Measurements from ENCODE around the gene SLIT3. TPM values are rescaled to one million over a fixed set of nuclear protein-coding genes. Genes with fewer than 3 reads are reported as not detected.

Gene SLIT3
- total RNA-seq, 1 donor from 2014 or later = 3.1 TPM

DNA sequence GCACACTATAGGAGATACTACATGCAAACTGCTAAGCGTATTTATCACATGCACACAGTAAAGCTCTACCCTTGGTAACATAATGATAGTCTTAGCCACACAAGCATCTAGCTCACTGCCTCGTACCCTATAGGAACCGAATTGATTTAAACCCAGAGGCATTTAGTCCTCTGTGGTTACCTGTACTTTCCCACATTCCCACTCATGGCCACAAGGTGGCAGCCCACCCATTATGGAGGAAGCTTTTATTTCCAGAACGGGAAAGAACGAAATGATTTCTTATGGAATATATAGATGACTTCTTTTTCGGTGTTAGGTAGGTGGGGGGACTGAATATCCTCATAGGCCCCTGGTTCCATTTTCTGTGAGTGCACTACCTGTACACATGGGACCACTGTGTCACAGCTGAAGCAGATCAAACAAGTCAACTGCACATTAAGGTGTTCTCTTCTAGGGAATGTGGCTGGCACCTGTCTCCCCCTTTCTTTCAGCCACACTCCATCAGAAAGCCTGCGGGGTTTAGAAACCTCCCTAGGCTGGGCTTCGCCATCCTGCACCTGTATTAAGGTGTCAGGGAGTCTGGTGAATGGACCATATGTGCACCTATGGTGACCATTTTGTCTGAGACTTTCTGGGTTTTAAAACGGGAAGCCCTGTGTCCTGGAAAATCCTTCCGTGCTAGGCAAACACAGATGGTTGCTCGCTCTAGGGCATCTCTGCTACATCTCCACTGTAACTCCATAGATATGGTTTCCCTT is 313.2 kb downstream of the SLIT3 start:
- TF ChIP-seq, protein P1, sequence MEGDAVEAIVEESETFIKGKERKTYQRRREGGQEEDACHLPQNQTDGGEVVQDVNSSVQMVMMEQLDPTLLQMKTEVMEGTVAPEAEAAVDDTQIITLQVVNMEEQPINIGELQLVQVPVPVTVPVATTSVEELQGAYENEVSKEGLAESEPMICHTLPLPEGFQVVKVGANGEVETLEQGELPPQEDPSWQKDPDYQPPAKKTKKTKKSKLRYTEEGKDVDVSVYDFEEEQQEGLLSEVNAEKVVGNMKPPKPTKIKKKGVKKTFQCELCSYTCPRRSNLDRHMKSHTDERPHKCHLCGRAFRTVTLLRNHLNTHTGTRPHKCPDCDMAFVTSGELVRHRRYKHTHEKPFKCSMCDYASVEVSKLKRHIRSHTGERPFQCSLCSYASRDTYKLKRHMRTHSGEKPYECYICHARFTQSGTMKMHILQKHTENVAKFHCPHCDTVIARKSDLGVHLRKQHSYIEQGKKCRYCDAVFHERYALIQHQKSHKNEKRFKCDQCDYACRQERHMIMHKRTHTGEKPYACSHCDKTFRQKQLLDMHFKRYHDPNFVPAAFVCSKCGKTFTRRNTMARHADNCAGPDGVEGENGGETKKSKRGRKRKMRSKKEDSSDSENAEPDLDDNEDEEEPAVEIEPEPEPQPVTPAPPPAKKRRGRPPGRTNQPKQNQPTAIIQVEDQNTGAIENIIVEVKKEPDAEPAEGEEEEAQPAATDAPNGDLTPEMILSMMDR (conservative IDR thresholded peaks at IDR 0.05; ENCODE audit: low read depth, low read length) = peak; percentile 94
- H3K4me3 ChIP-seq (ENCODE audit: low read depth, low read length) = no peak overlapping the region
- DNase-seq (ENCODE audit: low read depth) = no peak

GRCh38 chr5:168985454-168985853 is 315.5 kb downstream of the SLIT3 start:
- no peak overlapping the region for H3K4me3 ChIP-seq (ENCODE audit: low read depth, low read length)
- no peak for DNase-seq (ENCODE audit: low read depth)
- TF ChIP-seq, protein P1 (conservative IDR thresholded peaks at IDR 0.05; ENCODE audit: low read depth, low read length) = no peak

- TF ChIP-seq, protein P1 (conservative IDR thresholded peaks at IDR 0.05; ENCODE audit: low read depth, low read length) = no peak
- H3K4me3 ChIP-seq (ENCODE audit: low read depth, low read length) = no peak overlapping the region
- no peak for DNase-seq (ENCODE audit: low read depth)
These were observed 316.7 kb downstream of the SLIT3 start for GRCh38 chr5:168984135-168984675.

DNA sequence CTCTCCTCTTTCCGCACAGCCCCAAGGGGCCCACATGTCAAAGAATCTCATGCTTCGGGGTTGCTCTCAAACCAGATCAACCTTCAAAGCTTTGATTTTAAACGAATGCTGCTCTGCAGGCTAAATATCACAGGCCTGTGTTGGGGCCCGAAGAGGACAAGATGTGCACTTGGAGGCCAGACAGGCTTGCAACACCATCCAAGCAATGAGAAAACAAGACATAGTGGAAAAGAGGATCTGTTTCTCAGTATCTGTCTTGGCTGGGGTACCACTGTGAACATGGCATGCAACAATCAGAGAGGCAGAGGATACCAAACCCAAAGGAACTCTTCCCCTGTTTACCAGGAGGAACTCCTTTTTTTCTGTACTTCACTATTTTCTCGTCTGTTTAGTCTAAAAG is 321.8 kb downstream of the SLIT3 start:
- TF ChIP-seq, protein P1 (conservative IDR thresholded peaks at IDR 0.05; ENCODE audit: low read depth, low read length) = no peak
- no peak overlapping the region for H3K4me3 ChIP-seq (ENCODE audit: low read depth, low read length)
- no peak for DNase-seq (ENCODE audit: low read depth)

- TF ChIP-seq, protein P1 (conservative IDR thresholded peaks at IDR 0.05; ENCODE audit: low read depth, low read length) = no peak
- no peak overlapping the region for H3K4me3 ChIP-seq (ENCODE audit: low read depth, low read length)
- no peak for DNase-seq (ENCODE audit: low read depth)
These were observed 322.4 kb downstream of the SLIT3 start for GRCh38 chr5:168978500-168978899.

GRCh38 chr5:168978015-168978414 is 322.9 kb downstream of the SLIT3 start:
- TF ChIP-seq, protein P1 (conservative IDR thresholded peaks at IDR 0.05; ENCODE audit: low read depth, low read length) = no peak
- DNase-seq (ENCODE audit: low read depth) = peak; percentile 71
- no peak overlapping the region for H3K4me3 ChIP-seq (ENCODE audit: low read depth, low read length)
